ENCODE results near the gene FBXL19. TPM values are rescaled to one million over a fixed set of nuclear protein-coding genes. Genes with fewer than 3 reads are reported as not detected.

FBXL19 gene
- total and polyA plus RNA-seq, 9 of the 15 experiments (the other 6 are each of a cell fraction or from before 2014, with no cell fraction given): 0.13 to 48.0 (median 13.5) TPM; not detected in 1

- peak; percentile 99 for TF ChIP-seq CREM (IDR thresholded peaks at IDR 0.05; ENCODE audit: low read depth)
- peak; percentile 52 for TF ChIP-seq ZFX (CRISPR knock-in tag; IDR thresholded peaks at IDR 0.05)
- peak; percentile 73; the same call in 1 of the 2 replicates for TF ChIP-seq HDAC8 (tag; IDR thresholded peaks at IDR 0.05)
- TF ChIP-seq SMC3 (conservative IDR thresholded peaks at IDR 0.05; ENCODE audit: insufficient read depth, low read depth, low read length): no peak
- peak; percentile 96 for TF ChIP-seq CREB3L1 (IDR thresholded peaks at IDR 0.05; ENCODE audit: borderline replicate concordance, low read depth)
- TF ChIP-seq ETV1 (tag; conservative IDR thresholded peaks at IDR 0.05; ENCODE audit: low read depth): peak; percentile 67
- TF ChIP-seq, protein P1, sequence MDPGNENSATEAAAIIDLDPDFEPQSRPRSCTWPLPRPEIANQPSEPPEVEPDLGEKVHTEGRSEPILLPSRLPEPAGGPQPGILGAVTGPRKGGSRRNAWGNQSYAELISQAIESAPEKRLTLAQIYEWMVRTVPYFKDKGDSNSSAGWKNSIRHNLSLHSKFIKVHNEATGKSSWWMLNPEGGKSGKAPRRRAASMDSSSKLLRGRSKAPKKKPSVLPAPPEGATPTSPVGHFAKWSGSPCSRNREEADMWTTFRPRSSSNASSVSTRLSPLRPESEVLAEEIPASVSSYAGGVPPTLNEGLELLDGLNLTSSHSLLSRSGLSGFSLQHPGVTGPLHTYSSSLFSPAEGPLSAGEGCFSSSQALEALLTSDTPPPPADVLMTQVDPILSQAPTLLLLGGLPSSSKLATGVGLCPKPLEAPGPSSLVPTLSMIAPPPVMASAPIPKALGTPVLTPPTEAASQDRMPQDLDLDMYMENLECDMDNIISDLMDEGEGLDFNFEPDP (CRISPR knock-in tag; IDR thresholded peaks at IDR 0.05): no peak
- no peak for TF ChIP-seq SIRT6 (IDR thresholded peaks at IDR 0.05; ENCODE audit: low read depth, low read length)
- 0 out of 2 replicates have a peak, but pooled peaks have one; percentile 40 for TF ChIP-seq LCOR (CRISPR knock-in tag; IDR thresholded peaks at IDR 0.05)
- TF ChIP-seq KLF6 (CRISPR knock-in tag; IDR thresholded peaks at IDR 0.05; ENCODE audit: borderline replicate concordance): peak; percentile 92; the same call in 1 of the 2 replicates
- no peak for TF ChIP-seq SAFB (IDR thresholded peaks at IDR 0.05; ENCODE audit: borderline replicate concordance, low read depth, low read length)
- peak; percentile 87 for TF ChIP-seq ZNF311 (CRISPR knock-in tag; IDR thresholded peaks at IDR 0.05)
- TF ChIP-seq SMARCB1 (IDR thresholded peaks at IDR 0.05; ENCODE audit: insufficient read length, low read depth): no peak
- TF ChIP-seq RB1 (IDR thresholded peaks at IDR 0.05; ENCODE audit: low read depth): no peak
- TF ChIP-seq, protein P2, sequence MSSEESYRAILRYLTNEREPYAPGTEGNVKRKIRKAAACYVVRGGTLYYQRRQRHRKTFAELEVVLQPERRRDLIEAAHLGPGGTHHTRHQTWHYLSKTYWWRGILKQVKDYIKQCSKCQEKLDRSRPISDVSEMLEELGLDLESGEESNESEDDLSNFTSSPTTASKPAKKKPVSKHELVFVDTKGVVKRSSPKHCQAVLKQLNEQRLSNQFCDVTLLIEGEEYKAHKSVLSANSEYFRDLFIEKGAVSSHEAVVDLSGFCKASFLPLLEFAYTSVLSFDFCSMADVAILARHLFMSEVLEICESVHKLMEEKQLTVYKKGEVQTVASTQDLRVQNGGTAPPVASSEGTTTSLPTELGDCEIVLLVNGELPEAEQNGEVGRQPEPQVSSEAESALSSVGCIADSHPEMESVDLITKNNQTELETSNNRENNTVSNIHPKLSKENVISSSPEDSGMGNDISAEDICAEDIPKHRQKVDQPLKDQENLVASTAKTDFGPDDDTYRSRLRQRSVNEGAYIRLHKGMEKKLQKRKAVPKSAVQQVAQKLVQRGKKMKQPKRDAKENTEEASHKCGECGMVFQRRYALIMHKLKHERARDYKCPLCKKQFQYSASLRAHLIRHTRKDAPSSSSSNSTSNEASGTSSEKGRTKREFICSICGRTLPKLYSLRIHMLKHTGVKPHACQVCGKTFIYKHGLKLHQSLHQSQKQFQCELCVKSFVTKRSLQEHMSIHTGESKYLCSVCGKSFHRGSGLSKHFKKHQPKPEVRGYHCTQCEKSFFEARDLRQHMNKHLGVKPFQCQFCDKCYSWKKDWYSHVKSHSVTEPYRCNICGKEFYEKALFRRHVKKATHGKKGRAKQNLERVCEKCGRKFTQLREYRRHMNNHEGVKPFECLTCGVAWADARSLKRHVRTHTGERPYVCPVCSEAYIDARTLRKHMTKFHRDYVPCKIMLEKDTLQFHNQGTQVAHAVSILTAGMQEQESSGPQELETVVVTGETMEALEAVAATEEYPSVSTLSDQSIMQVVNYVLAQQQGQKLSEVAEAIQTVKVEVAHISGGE (CRISPR knock-in tag; IDR thresholded peaks at IDR 0.05): peak in 1 of 3 experiments; percentile 94; a peak in 2 of 6 replicates
- peak; percentile 89 for TF ChIP-seq CHD2 (IDR thresholded peaks at IDR 0.05; ENCODE audit: low read depth, low read length)
- TF ChIP-seq, protein P3, sequence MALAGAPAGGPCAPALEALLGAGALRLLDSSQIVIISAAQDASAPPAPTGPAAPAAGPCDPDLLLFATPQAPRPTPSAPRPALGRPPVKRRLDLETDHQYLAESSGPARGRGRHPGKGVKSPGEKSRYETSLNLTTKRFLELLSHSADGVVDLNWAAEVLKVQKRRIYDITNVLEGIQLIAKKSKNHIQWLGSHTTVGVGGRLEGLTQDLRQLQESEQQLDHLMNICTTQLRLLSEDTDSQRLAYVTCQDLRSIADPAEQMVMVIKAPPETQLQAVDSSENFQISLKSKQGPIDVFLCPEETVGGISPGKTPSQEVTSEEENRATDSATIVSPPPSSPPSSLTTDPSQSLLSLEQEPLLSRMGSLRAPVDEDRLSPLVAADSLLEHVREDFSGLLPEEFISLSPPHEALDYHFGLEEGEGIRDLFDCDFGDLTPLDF (CRISPR knock-in tag; IDR thresholded peaks at IDR 0.05): peak; percentile 72
- TF ChIP-seq ZNF124 (CRISPR knock-in tag; IDR thresholded peaks at IDR 0.05): no peak
- no peak for TF ChIP-seq SRSF7 (optimal IDR thresholded peaks at IDR 0.05; ENCODE audit: low read depth, low read length)
- TF ChIP-seq PTTG1 (tag; IDR thresholded peaks at IDR 0.05; ENCODE audit: low read depth): peak; percentile 25; the same call in 1 of the 2 replicates
- peak; percentile 68 for TF ChIP-seq ATF7 (IDR thresholded peaks at IDR 0.05)
Observed at GRCh38 chr16:30922420-30922959, 882 bp upstream of the FBXL19 start (continued).

All from K562 (cell line).